ENCODE results near the gene THBD.

Gene THBD

DNA sequence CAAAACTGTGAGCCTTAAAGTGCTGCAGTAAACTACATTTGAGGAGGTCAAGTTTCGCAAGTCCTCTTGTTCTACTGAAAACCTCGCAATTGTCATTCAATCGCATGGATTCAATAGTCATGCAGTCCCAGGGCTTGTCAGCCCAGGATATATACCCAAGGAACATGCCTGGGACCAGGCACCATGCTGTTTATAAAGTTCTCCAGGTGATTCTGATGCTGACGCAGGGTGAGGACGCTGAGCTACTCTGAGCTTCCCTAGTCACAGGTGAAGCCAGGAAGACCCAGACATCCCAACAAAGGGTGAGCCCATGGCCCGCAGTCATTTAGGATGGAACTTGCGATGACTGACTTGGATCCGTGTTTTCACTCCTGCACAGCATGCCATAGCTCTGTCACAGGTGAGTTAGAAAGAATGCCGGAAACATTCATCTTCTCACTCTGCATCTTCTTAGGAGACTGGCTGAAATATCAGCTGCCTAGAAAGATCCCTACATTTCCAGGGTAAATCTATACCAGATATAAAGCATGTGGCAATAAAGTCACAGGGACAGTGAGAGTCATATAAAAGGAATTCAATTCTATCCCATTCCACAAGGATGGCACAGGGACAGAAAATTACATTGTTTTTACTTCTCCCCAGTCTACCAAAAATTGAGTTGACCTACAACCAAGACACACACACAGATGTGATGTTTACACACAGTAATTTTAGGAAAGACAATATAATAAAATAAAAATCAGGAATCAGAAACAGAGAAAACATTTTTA, 41.4 kb downstream of the THBD start:
- no peak for DNase-seq

DNA sequence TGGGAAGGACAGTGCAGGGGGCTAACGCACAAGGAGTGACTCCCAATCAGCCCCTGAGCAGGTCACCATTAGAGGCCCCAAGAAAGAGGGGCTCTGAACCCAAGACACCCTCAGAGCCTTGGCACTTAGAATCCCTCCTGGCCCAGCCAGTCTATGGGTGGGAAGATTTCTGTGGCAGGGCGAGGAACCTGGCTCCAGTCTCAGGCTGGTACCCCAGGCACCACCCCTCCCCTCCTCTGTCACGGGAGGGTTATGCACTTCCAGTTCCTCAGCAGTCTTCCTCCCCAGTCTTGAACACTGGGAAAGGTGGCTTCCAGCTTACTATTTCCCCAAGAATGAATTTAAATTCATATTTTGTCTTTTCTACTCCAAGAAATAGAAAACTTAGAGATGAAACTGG, 42.0 kb downstream of the THBD start:
- no peak for DNase-seq

DNA sequence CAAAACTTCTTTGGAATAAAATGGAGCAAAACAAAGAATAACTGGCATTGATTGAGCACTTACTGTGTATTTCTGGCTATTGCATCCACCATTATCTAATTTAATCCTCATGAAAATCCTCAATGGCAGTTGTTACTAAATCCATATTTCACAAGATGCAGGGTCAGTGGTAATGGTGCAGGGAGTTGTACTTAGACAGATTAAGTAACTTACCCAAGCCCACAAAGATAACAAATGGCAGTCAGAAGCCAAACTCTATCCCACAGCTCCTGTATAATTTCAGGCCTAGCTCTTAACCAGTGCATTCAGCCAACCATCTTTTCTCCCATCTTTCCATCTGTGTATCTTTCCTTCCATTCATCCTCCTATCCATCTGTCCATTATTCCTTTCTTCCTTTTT, 43.7 kb downstream of the THBD start:
- DNase-seq = no peak

DNA sequence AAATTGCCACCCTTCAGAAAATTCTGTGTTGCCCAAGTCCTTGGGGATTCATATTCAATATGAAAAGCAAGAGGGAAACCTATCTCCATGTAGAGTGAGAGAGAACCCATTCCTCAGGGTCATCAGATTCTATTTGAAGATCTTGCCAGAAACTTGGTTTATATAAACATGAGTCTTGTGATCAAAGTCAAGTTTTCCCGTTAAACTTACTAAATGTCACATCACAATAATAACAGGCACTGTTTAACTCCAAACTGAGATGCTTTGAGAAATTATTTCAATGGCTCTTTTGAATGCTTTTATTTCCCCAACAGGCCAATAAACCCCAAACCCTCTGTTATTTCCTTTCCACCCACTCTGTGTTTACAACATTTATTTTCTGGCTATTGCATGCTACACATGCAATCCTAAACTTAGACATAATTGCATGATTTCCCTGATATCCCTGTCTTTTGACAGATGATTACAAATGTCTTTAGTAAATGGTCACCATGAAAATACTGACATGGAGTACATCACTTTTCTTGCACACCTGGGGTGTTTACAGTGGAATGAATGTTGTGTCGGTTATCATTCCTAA, 45.5 kb downstream of the THBD start:
- DNase-seq = peak; percentile 28

DNA sequence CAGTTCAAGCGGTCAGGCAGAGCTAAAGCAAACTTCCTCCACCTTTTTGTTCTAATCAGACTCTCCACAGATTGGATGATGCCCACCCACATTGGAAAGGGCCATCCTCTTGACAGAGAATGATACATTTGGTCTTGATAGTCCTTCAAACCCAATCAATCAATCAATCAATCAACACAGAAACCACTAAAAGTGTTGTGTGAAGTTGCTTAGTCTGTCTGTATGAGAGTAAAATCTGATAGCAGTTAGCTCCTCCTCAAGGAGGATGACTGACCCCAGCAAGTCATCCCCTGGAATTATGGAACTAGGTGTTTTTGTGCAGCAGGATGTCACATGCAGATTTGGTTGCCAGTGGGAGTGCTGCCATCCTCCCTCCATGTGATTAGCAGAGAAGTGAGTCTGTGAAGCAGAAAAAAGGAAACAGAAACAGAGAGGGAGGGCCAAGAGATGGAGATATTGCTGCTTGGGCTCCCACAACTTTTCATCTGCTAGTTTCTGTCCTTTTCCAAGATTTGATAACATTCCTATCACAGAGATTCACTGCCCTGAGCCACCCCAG, 46.3 kb downstream of the THBD start:
- DNase-seq = peak; percentile 72

DNA sequence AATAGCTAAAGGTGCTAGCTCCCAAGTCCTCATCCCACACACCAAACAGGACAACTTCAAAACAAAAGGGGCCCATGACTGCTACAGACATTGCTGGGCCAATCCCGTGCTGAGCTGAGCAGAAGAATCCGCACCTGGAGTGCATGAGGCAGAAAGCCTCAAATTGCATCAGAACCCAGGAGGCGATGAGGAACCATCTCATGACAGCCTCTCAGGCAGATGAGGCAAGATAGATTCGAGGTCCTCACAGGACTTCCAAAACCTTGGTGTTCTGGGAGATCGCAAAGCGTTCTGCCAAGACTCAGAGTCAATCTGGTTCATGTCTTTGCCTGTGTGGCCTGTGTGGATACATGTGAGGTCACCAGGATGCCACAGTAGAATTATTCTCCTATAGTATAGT, 47.2 kb downstream of the THBD start:
- peak; percentile 47 for DNase-seq

DNA sequence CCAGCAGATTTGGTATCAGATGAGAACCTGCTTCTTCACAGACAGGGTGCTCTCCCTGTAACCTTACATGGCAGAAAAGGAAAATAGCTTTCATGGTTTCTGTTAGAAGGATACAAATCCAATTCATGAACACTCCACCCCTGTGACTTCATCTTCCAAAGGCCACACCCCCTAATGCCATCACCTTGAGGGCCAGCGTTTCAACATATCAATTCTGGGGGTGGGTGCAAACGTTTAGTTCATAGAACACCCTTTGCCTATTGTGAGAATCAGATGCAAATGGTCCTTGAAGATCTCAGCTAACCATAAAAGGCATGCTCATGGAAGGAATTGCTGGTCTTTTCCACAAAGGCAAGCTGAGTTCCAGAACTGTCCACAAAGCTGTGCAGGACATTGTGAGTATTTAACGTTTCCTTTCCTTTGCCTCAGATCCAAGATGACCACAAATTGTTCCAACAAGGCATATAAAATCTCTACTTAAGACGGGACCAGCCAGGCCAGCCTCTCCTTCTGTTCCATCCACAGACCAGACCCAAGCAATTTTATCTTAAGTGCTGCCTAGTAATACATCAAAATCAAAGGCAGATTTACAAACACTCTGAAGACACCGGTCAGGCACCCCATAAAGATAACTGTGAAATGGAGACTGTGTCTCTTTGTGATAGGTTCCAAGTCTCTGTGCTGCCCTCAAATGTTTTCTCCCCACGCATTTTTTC, 49.1 kb downstream of the THBD start:
- no peak for DNase-seq

DNA sequence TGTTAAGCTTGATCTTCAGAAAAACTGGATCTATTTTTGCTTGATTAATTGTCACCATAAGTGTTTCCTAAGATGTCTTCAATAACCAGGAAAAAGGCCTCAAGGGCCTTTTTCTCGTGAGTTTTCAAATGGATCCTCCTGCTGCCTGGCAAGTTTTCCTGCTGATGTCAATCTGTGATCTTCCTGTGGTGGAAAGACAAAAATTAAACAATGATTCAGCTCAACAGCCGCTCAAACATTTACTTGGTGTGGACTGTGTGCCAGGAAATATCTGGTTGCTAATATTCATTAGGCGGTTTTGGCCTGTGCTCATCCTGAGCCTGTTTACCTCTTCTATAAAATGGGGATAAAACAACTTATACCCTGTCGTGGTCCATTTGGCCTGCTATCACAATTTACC, 49.7 kb downstream of the THBD start:
- DNase-seq = no peak

DNA sequence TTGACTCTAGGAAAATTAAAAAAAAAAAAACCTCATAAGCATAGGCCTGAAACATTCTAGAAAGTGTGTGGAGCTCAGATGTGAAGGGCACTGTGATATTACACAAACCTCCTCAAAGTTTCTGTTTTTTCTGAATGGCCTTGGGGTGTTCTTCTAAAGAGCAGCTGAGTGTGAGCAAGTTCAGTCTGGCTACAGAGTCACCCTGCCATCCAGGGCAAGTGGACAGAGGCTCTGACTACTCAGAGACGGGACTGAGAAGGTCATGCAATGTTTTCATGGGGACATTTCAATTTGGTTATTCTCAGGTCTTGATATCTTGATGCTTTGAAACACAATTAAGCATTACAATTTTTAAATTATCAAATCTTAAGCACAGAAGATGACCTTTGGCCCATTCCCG, 51.0 kb downstream of the THBD start:
- DNase-seq = no peak

DNA sequence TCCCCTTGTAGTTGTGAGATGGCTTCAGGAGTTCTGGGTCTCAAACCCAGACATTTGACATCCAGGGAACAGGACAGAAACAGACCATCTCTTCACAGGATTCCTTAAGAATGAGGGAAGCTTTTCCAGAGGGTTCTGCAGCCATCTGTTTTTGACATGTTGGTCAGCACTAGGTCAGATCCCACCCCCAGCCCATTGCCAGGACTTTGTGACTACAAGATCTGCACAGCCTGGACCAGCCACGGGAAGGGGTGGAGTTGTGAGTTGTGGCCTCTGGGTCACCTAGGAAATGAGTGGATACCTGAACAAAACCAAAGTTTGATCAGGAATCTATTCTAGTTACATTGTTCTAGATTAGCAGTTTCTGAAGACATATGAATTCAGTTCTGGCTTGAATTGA, 53.5 kb downstream of the THBD start:
- DNase-seq = no peak
